Measurements from ENCODE around the gene RANBP9.

The RANBP9 gene

DNA sequence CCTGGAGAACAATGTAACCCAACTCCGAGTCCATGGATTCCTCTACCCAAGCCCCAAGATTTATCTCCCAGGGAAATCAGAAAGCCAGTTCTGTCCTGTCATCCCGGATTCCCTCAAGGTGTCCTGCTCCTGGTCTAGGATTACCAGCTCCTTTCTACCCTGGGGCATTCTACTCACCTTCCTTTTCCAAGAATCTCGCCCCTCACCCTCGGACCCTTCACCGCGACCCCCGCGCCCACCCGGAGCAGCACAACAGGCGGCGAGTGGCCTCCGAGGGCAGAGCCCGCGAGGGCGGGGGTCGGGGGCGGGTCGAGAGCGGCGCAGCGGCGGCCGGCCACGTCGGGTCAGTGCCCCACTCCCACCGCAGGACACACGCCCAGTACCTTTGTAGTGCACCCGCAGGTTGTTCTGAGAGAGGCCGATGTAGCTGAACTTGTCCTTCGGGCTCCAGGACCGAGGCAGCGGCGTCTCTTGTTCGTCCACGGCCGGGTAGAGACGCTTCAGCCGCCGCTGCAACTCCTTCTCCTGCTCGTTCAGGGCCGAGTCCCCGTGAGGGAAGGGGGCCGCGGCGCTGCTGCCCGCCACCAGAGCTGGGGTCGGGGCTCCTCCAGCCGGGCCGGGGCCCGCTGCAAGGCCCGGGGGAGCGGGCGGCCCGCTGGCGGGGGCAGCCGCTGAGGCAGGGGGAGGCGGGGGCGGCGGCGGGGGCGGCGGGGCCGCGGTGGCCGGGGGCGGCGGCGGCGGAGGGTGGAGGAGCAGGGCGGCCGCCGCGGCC, 897 bp downstream of the RANBP9 start:
- peak in 1 of 3 experiments; percentile 38 for DNase-seq (ENCODE audit: low read depth in 3 of 3)

DNA sequence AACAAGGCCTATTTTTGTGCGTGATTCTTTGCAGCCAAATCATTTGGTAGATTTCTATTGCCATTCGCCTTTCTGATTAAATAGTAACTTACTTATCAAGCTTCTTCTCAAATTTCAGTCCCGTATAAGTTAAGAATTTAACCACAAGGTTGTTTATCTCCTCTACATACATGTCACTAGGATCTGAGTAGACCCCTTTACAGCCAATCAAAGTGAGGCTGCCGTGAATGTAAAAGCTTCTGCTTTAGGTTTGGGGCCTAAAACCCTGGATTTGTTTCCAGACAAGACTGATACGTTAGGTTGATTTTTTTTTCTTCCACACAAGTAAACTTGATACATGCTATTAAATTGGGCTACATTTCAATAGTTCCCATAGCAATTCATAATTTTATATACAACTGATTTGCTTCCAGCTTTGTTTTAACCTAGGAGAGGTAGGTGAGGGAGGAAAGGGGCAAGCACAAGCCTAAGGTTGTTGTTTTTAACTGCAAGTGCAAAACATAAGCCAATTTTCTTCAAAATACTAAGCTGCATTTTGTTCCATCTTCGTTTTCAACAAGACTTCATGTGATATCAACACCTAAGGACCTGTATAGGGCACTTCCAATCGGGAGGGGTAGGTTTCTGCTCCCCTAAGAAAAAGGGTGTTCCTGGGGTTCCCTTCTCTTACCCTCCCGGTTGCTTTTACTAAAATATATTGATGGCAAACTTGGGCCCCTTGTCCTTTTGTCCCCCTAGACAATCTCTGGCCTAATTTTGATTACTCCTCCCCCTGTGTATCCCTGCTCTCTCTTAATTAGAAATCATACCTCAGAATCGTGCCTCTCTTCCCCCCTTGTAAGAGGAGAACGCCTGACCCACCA, 1.7 kb downstream of the RANBP9 start:
- no peak for DNase-seq (ENCODE audit: low read depth in 3 of 3)

- DNase-seq (ENCODE audit: low read depth in 3 of 3): no peak
Observed at GRCh38 chr6:13708736-13709135, 2.9 kb downstream of the RANBP9 start.

GRCh38 chr6:13703496-13703895, 8.1 kb downstream of the RANBP9 start:
- DNase-seq (ENCODE audit: low read depth in 3 of 3): no peak

GRCh38 chr6:13702809-13703302, 8.8 kb downstream of the RANBP9 start:
- no peak for DNase-seq (ENCODE audit: low read depth in 3 of 3)

DNA sequence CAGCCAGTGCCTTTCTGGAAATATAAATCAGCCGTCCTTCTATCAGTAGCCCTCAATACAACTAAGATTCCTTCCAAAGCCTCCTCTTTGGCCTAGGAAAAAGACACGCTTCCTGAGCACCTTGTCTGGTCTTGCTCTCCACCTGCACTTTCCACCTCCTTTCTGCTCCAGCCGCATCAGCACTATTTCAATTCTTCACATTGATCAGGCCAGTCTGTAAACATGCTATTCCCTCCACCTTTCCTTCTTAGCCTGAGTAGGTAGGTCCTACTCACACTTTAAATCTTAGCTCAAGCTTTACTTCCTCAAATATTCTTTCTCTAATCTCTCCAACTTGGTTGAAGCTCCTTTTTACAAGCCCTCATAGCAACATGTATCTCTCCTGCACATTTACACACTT, 11.4 kb downstream of the RANBP9 start:
- no peak for DNase-seq (ENCODE audit: low read depth in 3 of 3)

- DNase-seq (ENCODE audit: low read depth in 3 of 3): no peak
Observed at GRCh38 chr6:13698715-13699114, 12.9 kb downstream of the RANBP9 start.

GRCh38 chr6:13697857-13698256, 13.8 kb downstream of the RANBP9 start:
- no peak for DNase-seq (ENCODE audit: low read depth in 3 of 3)

DNA sequence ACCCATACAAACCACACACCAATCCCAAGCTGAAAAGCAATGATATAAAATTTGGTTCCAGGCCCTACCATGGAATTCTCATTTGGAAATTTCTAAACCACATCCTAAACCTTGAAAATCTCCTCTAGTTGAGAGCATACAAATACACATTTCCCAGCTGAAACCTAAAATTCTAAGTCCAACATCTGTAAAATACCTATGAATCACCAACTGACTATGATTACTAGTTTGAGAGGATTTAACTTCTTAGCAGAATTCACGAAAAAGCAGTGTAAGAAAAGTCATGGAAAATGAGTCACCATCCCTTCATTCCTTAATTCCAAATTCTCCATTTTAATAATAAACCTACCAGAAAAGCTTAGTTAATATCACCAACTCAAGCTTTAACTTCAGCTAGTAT, 15.4 kb downstream of the RANBP9 start:
- DNase-seq (ENCODE audit: low read depth in 3 of 3): no peak

GRCh38 chr6:13695252-13695651, 16.4 kb downstream of the RANBP9 start:
- DNase-seq (ENCODE audit: low read depth in 3 of 3): no peak

DNA sequence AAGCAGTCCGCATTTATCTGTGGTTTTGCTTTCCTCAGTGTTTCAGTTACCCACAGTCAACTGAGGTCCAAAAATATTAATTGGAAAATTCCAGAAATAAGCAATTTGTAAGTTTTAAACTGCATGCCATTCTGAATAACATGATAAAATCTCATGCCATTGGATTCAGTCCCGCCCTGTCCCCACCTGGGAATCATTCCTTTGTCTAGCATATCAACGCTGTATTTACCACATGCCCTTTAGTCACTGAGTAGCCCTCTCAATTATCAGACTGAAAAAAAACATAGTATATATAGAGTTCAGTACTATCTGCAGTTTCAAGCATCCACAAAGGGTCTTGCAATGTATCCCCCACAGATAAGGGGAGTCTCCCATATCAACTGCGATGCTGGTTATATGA, 17.1 kb downstream of the RANBP9 start:
- DNase-seq (ENCODE audit: low read depth in 3 of 3): no peak

GRCh38 chr6:13689511-13690256, 22.0 kb downstream of the RANBP9 start:
- DNase-seq (ENCODE audit: low read depth in 3 of 3): no peak

DNA sequence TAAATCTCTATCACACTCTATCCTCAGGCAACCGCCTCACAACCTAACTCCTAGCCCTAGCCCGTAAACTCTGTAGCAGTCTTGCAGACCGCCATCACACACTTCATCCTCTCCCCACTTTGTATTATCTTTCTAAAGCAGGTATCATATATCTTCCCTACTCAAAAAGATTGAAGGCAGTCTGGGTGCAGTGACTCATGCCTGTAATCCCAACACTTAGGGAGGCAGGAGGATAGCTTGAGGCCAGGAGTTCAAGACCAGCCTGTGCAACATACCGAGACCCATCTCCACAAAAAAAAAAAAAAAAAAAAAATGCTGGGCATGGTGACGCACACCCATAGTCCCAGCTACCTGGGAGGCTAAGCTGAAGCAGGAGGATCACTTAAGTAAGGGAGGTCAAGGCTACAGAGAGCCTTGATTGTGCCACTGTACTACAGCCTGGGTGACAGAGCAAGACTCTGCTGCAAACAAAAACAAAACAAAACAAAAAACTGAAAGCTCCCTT, 22.9 kb downstream of the RANBP9 start:
- DNase-seq (ENCODE audit: low read depth in 3 of 3): no peak

DNA sequence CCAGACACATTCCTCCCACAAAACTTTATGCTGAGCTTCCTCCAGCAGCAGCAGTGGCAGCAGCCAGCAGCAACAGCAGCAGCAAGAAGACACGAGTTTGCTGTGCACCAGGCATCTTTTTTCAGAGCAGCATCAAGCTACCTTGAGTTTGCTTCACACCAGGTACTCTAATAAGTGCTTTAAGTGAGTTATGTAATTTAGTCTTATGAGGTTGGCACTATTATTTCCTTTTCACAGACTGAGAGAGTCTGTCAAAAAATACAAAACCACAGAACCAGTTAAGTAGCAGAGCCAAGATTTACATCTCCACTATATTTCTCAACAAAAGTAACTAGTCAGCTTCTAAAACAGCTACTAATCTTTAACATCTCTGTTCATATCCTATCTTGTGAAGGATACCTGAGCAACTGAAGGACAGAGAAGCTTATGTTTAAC, 23.7 kb downstream of the RANBP9 start:
- no peak for DNase-seq (ENCODE audit: low read depth in 3 of 3)

GRCh38 chr6:13684855-13685254, 26.8 kb downstream of the RANBP9 start:
- DNase-seq (ENCODE audit: low read depth in 3 of 3): no peak

DNA sequence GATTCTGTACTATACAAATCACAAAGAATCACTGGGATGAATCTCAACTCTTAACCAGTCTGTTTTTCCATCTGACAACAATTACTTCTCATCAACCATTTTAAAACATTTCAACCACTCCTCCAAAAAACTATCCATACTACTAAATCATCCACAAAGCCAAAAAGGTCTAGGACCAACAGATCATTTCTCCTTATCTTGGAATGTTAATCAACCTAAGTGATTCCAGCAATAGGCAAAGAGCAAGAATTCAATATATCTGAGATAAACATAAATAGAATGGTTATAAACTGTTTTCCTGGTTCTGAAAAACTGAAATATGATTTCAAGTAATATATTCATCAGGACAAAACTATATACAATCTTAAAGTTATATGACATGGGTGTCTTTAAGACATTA, 28.6 kb downstream of the RANBP9 start:
- no peak for DNase-seq (ENCODE audit: low read depth in 3 of 3)

DNA sequence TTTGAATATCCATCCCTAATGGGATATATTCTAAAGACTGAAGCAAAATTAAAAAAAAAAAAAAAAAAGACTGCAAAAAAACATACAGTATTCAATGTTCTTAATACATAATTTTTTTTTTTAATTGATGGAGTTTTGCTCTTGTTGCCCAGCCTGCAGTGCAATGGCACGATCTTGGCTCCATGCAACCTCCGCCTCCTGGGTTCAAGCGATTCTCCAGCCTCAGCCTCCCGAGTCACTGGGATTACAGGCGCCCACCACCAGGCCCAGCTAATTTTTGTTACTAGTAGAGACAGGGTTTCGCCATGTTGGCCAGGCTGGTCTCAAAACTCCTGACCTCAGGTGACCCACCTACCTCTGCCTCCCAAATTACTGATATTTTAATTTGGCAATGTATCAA, 29.3 kb downstream of the RANBP9 start:
- DNase-seq (ENCODE audit: low read depth in 3 of 3): no peak

DNA sequence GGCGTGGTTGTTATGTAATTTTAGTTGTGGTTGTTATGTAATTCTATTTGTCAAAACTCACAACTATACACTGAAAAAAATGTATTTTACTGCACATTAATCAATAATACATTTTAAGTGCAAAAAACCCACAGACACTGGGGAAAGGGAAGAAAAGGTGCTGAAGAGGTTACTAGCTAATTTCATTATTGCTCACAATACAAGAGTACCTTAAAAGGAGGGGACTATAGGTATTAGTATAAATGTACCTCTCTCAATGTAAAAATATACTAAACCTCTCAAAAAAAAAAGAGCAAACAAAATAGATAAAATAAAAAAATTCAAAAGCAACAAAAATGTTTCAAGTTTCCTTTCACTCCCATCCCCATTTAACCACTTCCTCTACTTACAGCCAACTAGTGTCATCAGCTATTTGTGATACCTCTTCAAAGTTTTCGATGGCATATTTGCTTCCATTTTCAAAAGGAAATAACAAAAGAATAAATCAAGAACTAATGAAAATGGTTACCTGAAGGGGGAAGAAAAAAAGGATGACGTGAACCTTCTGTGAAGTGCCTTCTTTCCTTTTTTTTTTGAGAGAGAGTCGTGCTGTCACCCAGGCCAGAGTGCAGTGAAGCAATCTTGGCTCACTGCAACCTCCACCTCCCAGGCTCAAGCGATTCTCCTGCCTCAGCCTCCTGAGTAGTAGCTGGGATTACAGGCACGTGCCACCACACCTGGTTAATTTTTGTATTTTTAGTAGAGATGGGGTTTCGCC, 30.2 kb downstream of the RANBP9 start:
- no peak for DNase-seq (ENCODE audit: low read depth in 3 of 3)

DNA sequence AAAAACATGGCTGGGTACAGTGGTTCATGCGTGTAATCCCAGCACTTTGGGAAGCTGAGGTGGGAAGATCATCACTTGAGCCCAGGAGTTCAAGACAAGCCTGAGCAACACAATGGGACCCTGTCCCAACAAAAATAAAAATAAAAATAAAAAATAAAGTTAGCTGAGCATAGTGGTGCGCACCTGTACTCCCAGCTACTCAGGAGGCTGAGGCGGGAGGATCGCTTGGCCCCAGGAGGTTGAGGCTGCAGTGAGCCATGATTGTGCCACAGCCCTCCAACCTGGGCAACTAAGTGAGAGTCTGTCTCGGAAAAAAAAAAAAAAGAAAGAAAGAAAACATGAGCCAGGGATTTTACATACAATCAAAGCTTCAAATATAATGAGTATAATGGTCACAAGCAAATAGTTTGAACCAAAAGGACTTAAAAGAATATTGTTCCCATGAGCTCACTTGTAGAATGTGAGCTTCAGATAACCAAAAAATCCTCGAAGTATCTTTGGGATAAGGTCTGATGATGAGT, 31.1 kb downstream of the RANBP9 start:
- no peak for DNase-seq (ENCODE audit: low read depth in 3 of 3)

DNA sequence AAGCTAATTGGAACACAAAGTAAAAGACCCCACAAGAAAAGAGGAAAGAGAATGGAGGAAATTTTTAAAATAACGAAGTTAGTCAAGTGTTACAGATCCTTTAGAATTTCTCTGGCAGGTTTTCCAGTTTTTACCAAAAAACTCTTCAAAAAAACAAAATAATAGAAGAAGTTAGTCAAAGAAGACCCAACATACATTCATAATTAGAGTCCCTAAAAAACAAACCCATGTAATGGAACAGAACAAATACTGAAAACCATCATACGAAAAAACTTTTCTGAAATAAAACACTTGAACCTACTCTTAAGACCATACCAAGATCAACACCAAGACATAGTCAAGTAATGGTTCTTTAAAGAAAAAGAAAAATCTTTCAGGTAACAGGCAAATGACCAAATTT, 31.6 kb downstream of the RANBP9 start:
- DNase-seq (ENCODE audit: low read depth in 3 of 3): no peak

Data from stimulated activated CD4-positive, alpha-beta T cell treated with anti-CD3 and anti-CD28 coated beads, TNF-alpha, amount 100 ng/mL, for 4 hours (primary cell).